ENCODE results near the gene SLCO4A1.

GRCh38 chr20:62596921-62597320, 45.4 kb upstream of the SLCO4A1 start:
- TF ChIP-seq CTCF (IDR thresholded peaks at IDR 0.05) = no peak
- no peak for TF ChIP-seq POLR2A (IDR thresholded peaks at IDR 0.05)

Data from esophagus squamous epithelium (tissue), 4 donors.